ENCODE data around the gene ADRB2. TPM values are rescaled to one million over a fixed set of nuclear protein-coding genes. Genes with fewer than 3 reads are reported as not detected.

ADRB2 gene
- total RNA-seq, 3 donors from 2014 or later (not counting 1 experiment from before 2014, with no cell fraction given): 47.1 to 78.9 (median 60.7) TPM

DNA sequence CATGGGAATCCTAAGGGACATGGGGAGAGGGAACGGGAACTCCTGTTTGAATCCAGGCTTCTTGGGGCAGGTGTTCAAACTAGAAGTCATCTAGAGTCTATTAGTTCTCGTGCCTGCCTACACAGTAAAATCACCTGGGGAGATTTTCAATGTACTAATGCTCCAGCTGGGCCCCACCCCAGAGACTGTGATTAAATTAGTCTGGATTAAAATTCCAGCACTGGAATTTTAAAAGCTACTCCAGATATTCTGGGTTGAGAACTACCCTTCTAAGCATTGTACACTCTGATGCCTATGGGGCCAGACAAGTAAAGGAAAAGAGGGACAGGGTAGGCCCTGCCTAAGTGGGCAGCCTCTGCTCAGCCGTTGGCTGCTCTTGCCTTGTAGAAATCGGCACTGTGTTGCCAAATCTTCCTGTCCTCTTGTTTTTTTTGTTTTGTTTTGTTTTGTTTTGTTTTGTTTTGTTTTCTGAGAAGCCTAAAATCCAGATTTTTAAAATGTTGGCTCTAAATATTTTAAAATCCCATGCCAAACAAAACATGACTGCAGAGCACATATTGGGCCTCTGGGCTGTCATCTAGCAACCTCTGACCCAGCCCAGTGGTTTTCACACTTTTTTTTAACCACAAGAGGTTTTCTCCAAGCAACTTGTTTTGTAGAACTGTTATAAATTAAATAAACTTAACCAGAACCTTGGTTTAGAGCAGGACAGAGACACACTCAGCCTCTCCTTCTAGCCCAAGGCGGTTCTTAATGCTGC lies 29.0 kb downstream of the ADRB2 start:
- Mint-ChIP-seq H3K27ac (peak overlapping the region; percentile 94 to 97), H3K27me3 (ENCODE audit: low read depth in 2 of 2) (no peaks in the 10 kb centered on the region), H3K4me3 (peak overlapping the region; percentile 85), H3K9me3 (no peaks in the 10 kb centered on the region), H3K4me1 (peaks cover 97 to 100% of the 10 kb centered on the region in 2 donors), H3K36me3 (no peaks in the 10 kb centered on the region)
- no peak overlapping the region for H3K4me3 ChIP-seq (ENCODE audit: low read length)
- H3K9me3 ChIP-seq (ENCODE audit: control insufficient read depth, insufficient read depth, low read length): no peaks in the 10 kb centered on the region
- 44% methylated on average over 5 of the region's 5 CpGs for WGBS (ENCODE audit: insufficient coverage)
- no peaks in the 10 kb centered on the region for H3K27me3 ChIP-seq (ENCODE audit: control insufficient read depth, insufficient read depth, low read length)
- TF ChIP-seq, protein P1, sequence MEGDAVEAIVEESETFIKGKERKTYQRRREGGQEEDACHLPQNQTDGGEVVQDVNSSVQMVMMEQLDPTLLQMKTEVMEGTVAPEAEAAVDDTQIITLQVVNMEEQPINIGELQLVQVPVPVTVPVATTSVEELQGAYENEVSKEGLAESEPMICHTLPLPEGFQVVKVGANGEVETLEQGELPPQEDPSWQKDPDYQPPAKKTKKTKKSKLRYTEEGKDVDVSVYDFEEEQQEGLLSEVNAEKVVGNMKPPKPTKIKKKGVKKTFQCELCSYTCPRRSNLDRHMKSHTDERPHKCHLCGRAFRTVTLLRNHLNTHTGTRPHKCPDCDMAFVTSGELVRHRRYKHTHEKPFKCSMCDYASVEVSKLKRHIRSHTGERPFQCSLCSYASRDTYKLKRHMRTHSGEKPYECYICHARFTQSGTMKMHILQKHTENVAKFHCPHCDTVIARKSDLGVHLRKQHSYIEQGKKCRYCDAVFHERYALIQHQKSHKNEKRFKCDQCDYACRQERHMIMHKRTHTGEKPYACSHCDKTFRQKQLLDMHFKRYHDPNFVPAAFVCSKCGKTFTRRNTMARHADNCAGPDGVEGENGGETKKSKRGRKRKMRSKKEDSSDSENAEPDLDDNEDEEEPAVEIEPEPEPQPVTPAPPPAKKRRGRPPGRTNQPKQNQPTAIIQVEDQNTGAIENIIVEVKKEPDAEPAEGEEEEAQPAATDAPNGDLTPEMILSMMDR (IDR thresholded peaks at IDR 0.05): no peak
- intact Hi-C loops (cut with micrococcal nuclease): loop anchor here (1.0 kb wide), 1 partner anchor 11 kb away; no protein-coding TSS in a partner anchor
- ATAC-seq (peak; percentile 81 to 89 (median 81)), DNase-seq (peak in 1 of 2 donors; percentile 72)
- peak overlapping the region; percentile 84 for H3K27ac ChIP-seq (ENCODE audit: low read length)
- H3K4me1 ChIP-seq (ENCODE audit: control insufficient read depth, insufficient read depth, low read length): peaks cover 80% of the 10 kb centered on the region
- no peaks in the 10 kb centered on the region for H3K36me3 ChIP-seq (ENCODE audit: control insufficient read depth, insufficient read depth, low read length)

DNA sequence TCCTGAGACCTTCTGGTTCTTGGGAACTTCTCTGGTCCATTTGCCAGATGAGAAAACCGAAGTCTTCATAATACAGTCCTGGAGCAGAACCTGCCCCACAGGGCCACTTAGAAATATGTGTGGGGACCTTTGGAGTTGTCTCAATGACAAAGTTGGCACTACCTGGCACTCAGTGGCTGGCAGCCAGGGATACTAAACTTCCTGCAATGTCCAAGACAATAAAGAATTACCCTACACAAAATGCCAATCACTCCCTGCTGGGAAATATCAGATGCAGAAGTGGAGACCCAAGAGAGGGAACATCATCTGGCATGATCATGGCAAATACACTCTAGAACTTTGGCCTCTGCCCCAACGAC lies 29.6 kb downstream of the ADRB2 start:
- Histone ChIP-seq H3K36me3 (ENCODE audit: control insufficient read depth, insufficient read depth, low read length) (no peaks in the 10 kb centered on the region), H3K27me3 (ENCODE audit: control insufficient read depth, insufficient read depth, low read length) (no peaks in the 10 kb centered on the region), H3K4me3 (ENCODE audit: low read length) (no peak overlapping the region), H3K27ac (ENCODE audit: low read length) (peak overlapping the region; percentile 84), H3K4me1 (ENCODE audit: control insufficient read depth, insufficient read depth, low read length) (peaks cover 80% of the 10 kb centered on the region), H3K9me3 (ENCODE audit: control insufficient read depth, insufficient read depth, low read length) (no peaks in the 10 kb centered on the region)
- TF ChIP-seq, protein P1 (IDR thresholded peaks at IDR 0.05): no peak
- H3K27ac Mint-ChIP-seq: peak overlapping the region; percentile 94 to 97
- 43% methylated on average over 2 of the region's 2 CpGs for WGBS (ENCODE audit: insufficient coverage)
- intact Hi-C loops (cut with micrococcal nuclease): no loop called here
- no peaks in the 10 kb centered on the region for H3K36me3 Mint-ChIP-seq
- ATAC-seq (peak in 1 of 3 donors; percentile 8), DNase-seq (no peak)
- H3K4me1 Mint-ChIP-seq: peaks cover 97 to 100% of the 10 kb centered on the region in 2 donors
- no peaks in the 10 kb centered on the region for H3K27me3 Mint-ChIP-seq (ENCODE audit: low read depth in 2 of 2)
- H3K4me3 Mint-ChIP-seq: peak overlapping the region; percentile 85
- H3K9me3 Mint-ChIP-seq: no peaks in the 10 kb centered on the region

DNA sequence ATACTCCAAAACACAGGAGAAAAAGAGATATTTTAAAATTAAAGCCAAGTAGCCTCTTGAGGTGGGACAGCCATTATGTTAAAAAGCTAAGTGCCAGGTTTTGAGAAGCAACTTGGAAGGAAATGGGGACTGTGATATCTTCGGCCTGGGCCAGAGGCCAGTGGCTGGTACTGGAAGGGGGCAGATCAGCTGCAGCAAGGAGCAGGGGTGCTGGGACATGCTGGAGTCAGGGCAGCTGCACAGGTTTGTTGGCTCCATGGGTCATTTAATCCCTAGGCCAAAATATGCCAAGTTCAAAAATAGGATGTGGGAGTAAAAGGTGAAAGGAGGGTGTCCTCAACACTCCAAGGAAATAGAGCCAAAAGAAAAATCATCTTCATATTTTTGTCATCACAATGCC lies 30.0 kb downstream of the ADRB2 start:
- TF ChIP-seq, protein P1 (IDR thresholded peaks at IDR 0.05): no peak
- Mint-ChIP-seq H3K36me3 (no peaks in the 10 kb centered on the region), H3K27ac (peak overlapping the region; percentile 94 to 97), H3K9me3 (no peaks in the 10 kb centered on the region), H3K27me3 (ENCODE audit: low read depth in 2 of 2) (no peaks in the 10 kb centered on the region), H3K4me3 (peak overlapping the region; percentile 85), H3K4me1 (peaks cover 97 to 100% of the 10 kb centered on the region in 2 donors)
- intact Hi-C loops (cut with micrococcal nuclease): no loop called here
- Histone ChIP-seq H3K36me3 (ENCODE audit: control insufficient read depth, insufficient read depth, low read length) (no peaks in the 10 kb centered on the region), H3K27ac (ENCODE audit: low read length) (peak overlapping the region; percentile 84), H3K4me1 (ENCODE audit: control insufficient read depth, insufficient read depth, low read length) (peaks cover 80% of the 10 kb centered on the region), H3K9me3 (ENCODE audit: control insufficient read depth, insufficient read depth, low read length) (no peaks in the 10 kb centered on the region), H3K27me3 (ENCODE audit: control insufficient read depth, insufficient read depth, low read length) (no peaks in the 10 kb centered on the region), H3K4me3 (ENCODE audit: low read length) (no peak overlapping the region)
- WGBS (ENCODE audit: insufficient coverage): 20% methylated on average over 1 of the region's 1 CpG
- DNase-seq (no peak), ATAC-seq (no peak)
